Measurements from ENCODE around the gene EIF3D. TPM values are rescaled to one million over a fixed set of nuclear protein-coding genes. Genes with fewer than 3 reads are reported as not detected.

The EIF3D gene, protein sequence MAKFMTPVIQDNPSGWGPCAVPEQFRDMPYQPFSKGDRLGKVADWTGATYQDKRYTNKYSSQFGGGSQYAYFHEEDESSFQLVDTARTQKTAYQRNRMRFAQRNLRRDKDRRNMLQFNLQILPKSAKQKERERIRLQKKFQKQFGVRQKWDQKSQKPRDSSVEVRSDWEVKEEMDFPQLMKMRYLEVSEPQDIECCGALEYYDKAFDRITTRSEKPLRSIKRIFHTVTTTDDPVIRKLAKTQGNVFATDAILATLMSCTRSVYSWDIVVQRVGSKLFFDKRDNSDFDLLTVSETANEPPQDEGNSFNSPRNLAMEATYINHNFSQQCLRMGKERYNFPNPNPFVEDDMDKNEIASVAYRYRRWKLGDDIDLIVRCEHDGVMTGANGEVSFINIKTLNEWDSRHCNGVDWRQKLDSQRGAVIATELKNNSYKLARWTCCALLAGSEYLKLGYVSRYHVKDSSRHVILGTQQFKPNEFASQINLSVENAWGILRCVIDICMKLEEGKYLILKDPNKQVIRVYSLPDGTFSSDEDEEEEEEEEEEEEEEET
- total RNA-seq: 100 to 1,000 TPM; 122 to 146 TPM
- polyA plus RNA-seq: 100 to 1,000 TPM; 157 to 236 TPM
- long read RNA-seq, donor 1, transcript EIF3D-201 (15 exons, 2,155 nt): major isoform, 802 of 960 reads
- long read RNA-seq, donor 1, partial matches to known transcripts: 72 of 960 reads
- long read RNA-seq, donor 1, other reads (novel, unspliced or antisense): 85 of 960 reads
- long read RNA-seq, donor 2, transcript EIF3D-201 (15 exons, 2,155 nt): major isoform, 100 of 107 reads
- long read RNA-seq, donor 2, partial matches to known transcripts: 4 of 107 reads
- long read RNA-seq, donor 2, other reads (novel, unspliced or antisense): 3 of 107 reads

DNA sequence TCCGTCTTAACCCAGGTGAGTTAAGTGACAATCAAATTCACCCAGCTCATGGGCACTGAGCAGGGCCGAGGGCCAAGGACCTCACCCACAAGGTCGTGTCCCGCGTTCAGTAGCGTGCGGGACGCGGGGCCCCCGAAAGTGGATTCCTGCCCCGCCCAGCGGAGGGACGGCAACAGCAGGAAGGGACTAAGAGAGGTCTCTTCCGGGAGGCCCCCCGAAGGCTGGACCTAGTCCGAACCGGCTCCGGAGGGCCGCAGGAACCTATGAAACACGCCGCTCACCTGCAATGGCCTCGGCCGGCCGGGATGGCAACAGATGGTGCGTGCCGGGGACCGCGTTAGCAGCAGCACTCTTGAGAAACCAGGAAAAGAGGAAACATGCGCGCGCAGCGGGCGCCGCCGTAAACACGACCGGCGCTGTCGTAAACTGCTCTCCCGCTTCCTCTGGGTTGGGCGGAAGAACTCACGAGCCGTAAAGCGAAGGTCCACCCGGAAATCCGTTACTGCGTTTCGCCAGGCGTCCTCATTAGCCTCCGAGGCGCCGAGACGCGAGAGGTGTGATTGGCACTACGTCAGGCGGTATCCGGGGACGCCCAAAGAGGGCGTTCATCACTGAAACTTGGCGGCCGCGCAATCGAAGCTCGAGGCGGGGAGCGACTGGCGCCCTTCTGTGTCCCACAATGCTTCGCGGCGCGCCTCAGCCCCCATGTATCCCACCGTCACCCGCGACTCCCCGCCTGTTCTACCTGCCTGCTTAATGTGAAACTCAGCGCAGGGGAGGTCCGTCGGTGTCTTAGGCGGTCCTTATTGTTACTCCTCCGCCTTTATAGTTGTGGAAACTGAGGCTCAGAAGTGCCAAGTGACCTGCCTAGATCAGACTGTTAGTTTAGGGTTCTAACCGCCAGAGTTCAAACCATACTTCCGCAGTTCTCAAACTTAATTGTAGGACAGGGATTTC is at the start of gene EIF3D:
Gene EIF3D, minus strand, starts transcription at position 372 of the 957 bp plus-strand sequence. CDS start 3,045 bp downstream, outside the sequence.
- WGBS, 2 donors: 0% methylated on average over 77 to 82 of the region's 82 CpGs
- Histone ChIP-seq H3K4me3 (ENCODE audit: low read length in 2 of 2) (peak within 1 kb of the TSS; percentile 85 to 88), H3K27ac (ENCODE audit: low read depth in 1 of 2, low read length in 2 of 2) (peak within 1 kb of the TSS; percentile 20 to 86), H3K4me1 (ENCODE audit: control insufficient read depth in 1 of 2, insufficient read depth in 2 of 2, low read length in 2 of 2) (no peaks in the 10 kb centered on the region), H3K9me3 (ENCODE audit: control insufficient read depth, low read length) (no peaks in the 10 kb centered on the region), H3K36me3 (ENCODE audit: control insufficient read depth in 1 of 2, insufficient read depth in 2 of 2, low read length in 1 of 2) (peaks cover 3 to 11% of the 10 kb centered on the region in 2 donors), H3K27me3 (ENCODE audit: control insufficient read depth in 1 of 2, insufficient read depth in 2 of 2, low read length in 1 of 2) (no peaks in the 10 kb centered on the region)
- peak; percentile 99 for DNase-seq
- intact Hi-C loops (cut with DNase I): loop anchor here in 1 of 2 donors (5.0 kb wide), 1 partner anchor 992 kb away; no protein-coding TSS in a partner anchor
- peak; percentile 98 for ATAC-seq (ENCODE audit: low FRiP score)

DNA sequence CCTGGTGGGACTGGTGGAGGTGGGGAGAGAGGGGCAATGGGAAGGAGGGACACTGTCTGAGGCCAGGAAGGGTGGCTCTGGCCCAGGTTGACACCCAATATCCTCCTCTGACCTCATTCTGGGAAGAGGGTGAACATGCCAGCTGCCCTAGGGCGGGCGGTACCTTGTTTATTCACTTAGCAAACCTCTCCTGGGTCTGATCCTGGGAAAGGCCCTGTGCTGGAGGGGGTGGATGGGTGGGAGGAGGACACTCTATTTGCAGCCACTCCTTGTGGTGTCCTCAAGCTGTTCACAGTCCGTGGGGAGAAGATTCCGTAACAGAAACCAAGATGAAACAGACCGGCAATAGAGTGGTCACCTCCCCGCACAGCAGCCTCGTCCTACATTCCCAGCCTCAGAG is 49.7 kb upstream of the EIF3D start:
- 80% methylated on average over 7 of the region's 7 CpGs for WGBS, 2 donors
- Histone ChIP-seq H3K27ac (ENCODE audit: low read depth in 1 of 2, low read length in 2 of 2) (no peak overlapping the region), H3K36me3 (ENCODE audit: control insufficient read depth in 1 of 2, insufficient read depth in 2 of 2, low read length in 1 of 2) (no peaks in the 10 kb centered on the region), H3K9me3 (ENCODE audit: control insufficient read depth, low read length) (no peaks in the 10 kb centered on the region), H3K27me3 (ENCODE audit: control insufficient read depth in 1 of 2, insufficient read depth in 2 of 2, low read length in 1 of 2) (no peaks in the 10 kb centered on the region), H3K4me3 (ENCODE audit: low read length in 2 of 2) (no peak overlapping the region), H3K4me1 (ENCODE audit: control insufficient read depth in 1 of 2, insufficient read depth in 2 of 2, low read length in 2 of 2) (no peaks in the 10 kb centered on the region)
- ATAC-seq (ENCODE audit: low FRiP score): no peak
- peak in 1 of 2 donors; percentile 40 for DNase-seq
- intact Hi-C loops (cut with DNase I): no loop called here

DNA sequence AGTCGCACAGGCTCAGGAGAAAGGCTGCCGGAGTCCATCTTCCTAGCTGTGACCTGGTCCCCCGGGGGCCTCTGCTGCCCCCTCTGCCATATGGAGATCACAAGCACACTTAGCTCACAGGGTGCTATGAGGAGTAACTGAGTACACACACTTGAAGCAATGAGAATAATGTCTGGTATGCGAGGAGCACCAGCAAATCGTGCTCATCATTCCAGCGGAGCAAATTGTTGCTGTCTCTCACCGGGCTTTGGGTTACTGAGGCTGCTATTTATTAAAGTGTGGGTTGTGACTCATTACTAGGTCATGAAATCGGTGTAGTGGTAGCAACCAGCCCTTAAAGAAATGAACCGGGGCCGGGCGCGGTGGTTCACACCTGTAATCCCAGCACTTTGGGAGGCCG is 48.1 kb upstream of the EIF3D start:
- Histone ChIP-seq H3K4me3 (ENCODE audit: low read length in 2 of 2) (no peak overlapping the region), H3K27me3 (ENCODE audit: control insufficient read depth in 1 of 2, insufficient read depth in 2 of 2, low read length in 1 of 2) (no peaks in the 10 kb centered on the region), H3K27ac (ENCODE audit: low read depth in 1 of 2, low read length in 2 of 2) (no peak overlapping the region), H3K9me3 (ENCODE audit: control insufficient read depth, low read length) (no peaks in the 10 kb centered on the region), H3K4me1 (ENCODE audit: control insufficient read depth in 1 of 2, insufficient read depth in 2 of 2, low read length in 2 of 2) (no peaks in the 10 kb centered on the region), H3K36me3 (ENCODE audit: control insufficient read depth in 1 of 2, insufficient read depth in 2 of 2, low read length in 1 of 2) (no peaks in the 10 kb centered on the region)
- no peak for ATAC-seq (ENCODE audit: low FRiP score)
- DNase-seq: no peak
- intact Hi-C loops (cut with DNase I): no loop called here
- WGBS, 2 donors: 76 to 79% methylated on average over 13 of the region's 13 CpGs

DNA sequence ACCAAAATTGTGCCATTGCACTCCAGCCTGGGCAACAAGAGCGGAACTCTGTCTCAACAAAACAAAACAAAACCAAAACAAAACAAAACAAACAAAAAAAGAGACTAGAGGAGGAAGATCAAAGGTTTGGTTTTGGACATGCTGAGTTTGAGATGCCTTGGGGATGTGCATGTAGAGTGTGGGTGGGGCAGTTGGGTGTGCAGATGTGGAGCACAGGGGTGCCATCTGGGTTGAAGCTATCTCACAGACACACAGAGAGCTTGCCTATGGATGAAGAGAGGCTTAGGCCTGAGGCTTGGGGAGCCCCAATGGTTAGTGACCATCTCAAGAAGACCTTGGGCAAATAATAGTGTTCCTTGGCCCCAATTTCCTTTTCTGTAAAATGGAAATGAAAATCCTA is 45.8 kb upstream of the EIF3D start:
- WGBS, 2 donors: 81 to 83% methylated on average over 1 of the region's 1 CpG

DNA sequence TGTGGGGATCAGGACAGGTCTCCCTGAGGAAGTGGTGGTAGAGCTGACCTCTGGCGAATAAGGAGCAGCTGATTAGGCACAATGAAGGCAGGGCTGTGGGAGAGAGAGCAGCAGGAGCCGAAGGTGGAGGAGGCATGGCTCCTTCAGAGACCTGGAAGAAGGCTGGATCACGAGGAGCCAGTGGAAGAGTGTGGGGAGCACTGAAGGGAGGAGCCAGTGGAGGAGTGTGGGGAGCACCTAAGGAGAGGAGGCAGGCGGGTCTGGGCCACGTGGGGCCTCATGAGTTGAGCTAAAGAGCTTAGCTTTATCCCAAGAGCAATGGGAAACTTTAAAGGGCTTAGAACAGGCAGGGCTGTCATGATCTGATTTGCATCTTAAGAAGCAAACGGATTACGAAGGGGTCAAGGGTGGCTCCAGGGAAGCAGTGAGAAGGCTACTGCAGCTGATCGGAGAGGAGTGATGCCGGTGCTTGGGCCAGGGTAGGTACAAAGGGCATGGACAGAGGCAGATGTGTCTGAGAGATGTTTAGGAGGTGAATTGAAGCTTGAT is 44.9 kb upstream of the EIF3D start:
- H3K9me3 ChIP-seq (ENCODE audit: control insufficient read depth, low read length): no peaks in the 10 kb centered on the region
- no peak overlapping the region for H3K4me3 ChIP-seq (ENCODE audit: low read length in 2 of 2)
- H3K27ac ChIP-seq (ENCODE audit: low read depth in 1 of 2, low read length in 2 of 2): no peak overlapping the region
- DNase-seq: no peak
- intact Hi-C loops (cut with DNase I): no loop called here
- H3K4me1 ChIP-seq (ENCODE audit: control insufficient read depth in 1 of 2, insufficient read depth in 2 of 2, low read length in 2 of 2): no peaks in the 10 kb centered on the region
- 41 to 47% methylated on average over 9 of the region's 9 CpGs for WGBS, 2 donors
- H3K27me3 ChIP-seq (ENCODE audit: control insufficient read depth in 1 of 2, insufficient read depth in 2 of 2, low read length in 1 of 2): no peaks in the 10 kb centered on the region
- ATAC-seq (ENCODE audit: low FRiP score): no peak
- no peaks in the 10 kb centered on the region for H3K36me3 ChIP-seq (ENCODE audit: control insufficient read depth in 1 of 2, insufficient read depth in 2 of 2, low read length in 1 of 2)

More for the DNA sequence above, 45.8 kb upstream of the EIF3D start:
- ATAC-seq (ENCODE audit: low FRiP score): no peak
- Histone ChIP-seq H3K4me3 (ENCODE audit: low read length in 2 of 2) (no peak overlapping the region), H3K9me3 (ENCODE audit: control insufficient read depth, low read length) (no peaks in the 10 kb centered on the region), H3K4me1 (ENCODE audit: control insufficient read depth in 1 of 2, insufficient read depth in 2 of 2, low read length in 2 of 2) (no peaks in the 10 kb centered on the region), H3K27ac (ENCODE audit: low read depth in 1 of 2, low read length in 2 of 2) (no peak overlapping the region), H3K27me3 (ENCODE audit: control insufficient read depth in 1 of 2, insufficient read depth in 2 of 2, low read length in 1 of 2) (no peaks in the 10 kb centered on the region), H3K36me3 (ENCODE audit: control insufficient read depth in 1 of 2, insufficient read depth in 2 of 2, low read length in 1 of 2) (no peaks in the 10 kb centered on the region)
- intact Hi-C loops (cut with DNase I): no loop called here
- no peak for DNase-seq

DNA sequence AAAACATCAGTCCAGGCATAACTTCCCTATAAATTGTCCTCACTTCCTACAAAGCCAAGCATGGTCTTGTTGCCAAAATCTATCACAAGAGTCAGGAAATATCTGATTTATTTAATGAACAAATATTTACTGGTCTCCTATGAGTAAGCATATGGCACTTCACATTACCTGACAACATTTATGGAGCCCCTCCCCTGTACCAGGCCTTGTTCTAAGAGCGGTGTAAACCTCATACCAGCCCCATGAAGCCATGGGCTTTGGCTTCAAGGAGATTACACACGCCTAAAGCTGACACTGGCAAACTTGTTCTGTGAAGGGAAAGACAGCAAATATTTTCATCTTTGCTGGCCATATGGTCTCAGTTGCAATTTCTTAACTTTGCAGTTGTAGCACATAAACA is 43.0 kb upstream of the EIF3D start:
- Histone ChIP-seq H3K4me3 (ENCODE audit: low read length in 2 of 2) (no peak overlapping the region), H3K27me3 (ENCODE audit: control insufficient read depth in 1 of 2, insufficient read depth in 2 of 2, low read length in 1 of 2) (no peaks in the 10 kb centered on the region), H3K27ac (ENCODE audit: low read depth in 1 of 2, low read length in 2 of 2) (no peak overlapping the region), H3K9me3 (ENCODE audit: control insufficient read depth, low read length) (no peaks in the 10 kb centered on the region), H3K36me3 (ENCODE audit: control insufficient read depth in 1 of 2, insufficient read depth in 2 of 2, low read length in 1 of 2) (no peaks in the 10 kb centered on the region), H3K4me1 (ENCODE audit: control insufficient read depth in 1 of 2, insufficient read depth in 2 of 2, low read length in 2 of 2) (no peaks in the 10 kb centered on the region)
- intact Hi-C loops (cut with DNase I): no loop called here
- ATAC-seq (ENCODE audit: low FRiP score) (no peak), DNase-seq (no peak)
- 78 to 96% methylated on average over 2 of the region's 2 CpGs for WGBS, 2 donors

DNA sequence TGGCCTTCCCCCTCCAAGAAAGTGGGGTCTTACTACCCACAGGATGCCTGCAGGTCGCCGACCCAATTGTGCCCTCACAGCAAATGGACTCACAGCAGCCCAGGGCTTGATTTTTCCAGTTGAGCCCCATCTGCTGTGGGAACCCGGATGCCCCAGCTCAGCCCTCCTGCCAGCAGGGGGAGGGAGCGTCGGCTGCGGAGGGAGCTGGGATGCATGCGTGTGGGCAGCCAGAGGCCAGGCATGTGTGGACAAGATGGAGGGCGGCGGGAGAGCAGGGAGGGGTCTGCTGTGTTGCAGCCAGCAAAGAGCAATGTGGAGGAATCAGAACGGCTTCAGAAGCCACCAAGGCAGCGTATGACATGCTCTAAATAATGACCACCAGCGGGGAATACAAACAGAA is 41.0 kb upstream of the EIF3D start:
- no peak overlapping the region for H3K4me3 ChIP-seq (ENCODE audit: low read length in 2 of 2)
- intact Hi-C loops (cut with DNase I): no loop called here

DNA sequence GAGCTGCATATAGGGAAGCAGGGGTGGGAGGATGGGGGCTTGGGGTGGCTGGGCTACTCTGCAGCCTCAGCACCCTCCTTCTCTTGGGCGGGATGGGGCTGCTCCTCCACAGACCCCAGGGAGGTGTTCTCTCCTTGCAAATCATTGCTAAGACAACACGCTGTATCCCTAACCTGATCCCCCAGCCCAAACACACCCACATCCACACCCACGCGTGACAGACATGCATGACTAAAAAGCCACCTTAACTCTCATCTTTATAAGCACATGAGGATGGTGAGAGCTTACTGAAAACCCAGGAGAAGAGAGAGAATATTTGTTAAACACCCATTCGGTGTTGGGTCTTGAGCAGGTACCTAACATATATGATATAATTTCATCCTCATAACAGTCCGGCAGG is 39.9 kb upstream of the EIF3D start:
- no peak for ATAC-seq (ENCODE audit: low FRiP score)
- intact Hi-C loops (cut with DNase I): no loop called here
- Histone ChIP-seq H3K27me3 (ENCODE audit: control insufficient read depth in 1 of 2, insufficient read depth in 2 of 2, low read length in 1 of 2) (no peaks in the 10 kb centered on the region), H3K4me1 (ENCODE audit: control insufficient read depth in 1 of 2, insufficient read depth in 2 of 2, low read length in 2 of 2) (no peaks in the 10 kb centered on the region), H3K9me3 (ENCODE audit: control insufficient read depth, low read length) (no peaks in the 10 kb centered on the region), H3K4me3 (ENCODE audit: low read length in 2 of 2) (no peak overlapping the region), H3K36me3 (ENCODE audit: control insufficient read depth in 1 of 2, insufficient read depth in 2 of 2, low read length in 1 of 2) (no peaks in the 10 kb centered on the region), H3K27ac (ENCODE audit: low read depth in 1 of 2, low read length in 2 of 2) (no peak overlapping the region)
- DNase-seq: no peak
- 82 to 86% methylated on average over 6 of the region's 6 CpGs for WGBS, 2 donors

More for the DNA sequence above, 41.0 kb upstream of the EIF3D start:
- no peaks in the 10 kb centered on the region for H3K4me1 ChIP-seq (ENCODE audit: control insufficient read depth in 1 of 2, insufficient read depth in 2 of 2, low read length in 2 of 2)
- H3K36me3 ChIP-seq (ENCODE audit: control insufficient read depth in 1 of 2, insufficient read depth in 2 of 2, low read length in 1 of 2): no peaks in the 10 kb centered on the region
- ATAC-seq (ENCODE audit: low FRiP score) (no peak), DNase-seq (no peak)
- H3K27me3 ChIP-seq (ENCODE audit: control insufficient read depth in 1 of 2, insufficient read depth in 2 of 2, low read length in 1 of 2): no peaks in the 10 kb centered on the region
- no peak overlapping the region for H3K27ac ChIP-seq (ENCODE audit: low read depth in 1 of 2, low read length in 2 of 2)
- WGBS, 2 donors: 28% methylated on average over 12 of the region's 12 CpGs
- H3K9me3 ChIP-seq (ENCODE audit: control insufficient read depth, low read length): no peaks in the 10 kb centered on the region

Measured in aorta (tissue), 5 donors.